Heart left ventricle (tissue), 16 donors: Measurements from ENCODE around the gene SASH3. TPM values are rescaled to one million over a fixed set of nuclear protein-coding genes. Genes with fewer than 3 reads are reported as not detected.

Experiments
- ATAC-seq, 4 donors: fragments of 200-7000 bp; cut with Tn5 transposase; one replicate each; pipeline ENCODE4 v1.9.1; 2020 to 2022; ENCODE audit warnings: moderate library complexity in 4 of 4, mild to moderate bottlenecking in 3 of 4, moderate number of reproducible peaks in 1 of 4
- DNase-seq, 5 donors: peaks; one replicate each; pipeline ENCODE4 v3.0.0-alpha.2; 2020
- H3K27ac ChIP-seq, 12 donors: fragments of 200-600 bp; sonication (generic) in 4 of 12; one replicate each; pipeline versions ENCODE4 v1.5.0 to v1.8.0; 2016 to 2022; ENCODE audit warnings: mild to moderate bottlenecking in 2 of 12
- H3K27me3 ChIP-seq, 9 donors: fragments of 200-600 bp; sonication (generic) in 2 of 9; one replicate each; pipeline versions ENCODE4 v1.5.1 to v1.8.0; 2016 to 2022; ENCODE audit warnings: mild to moderate bottlenecking in 3 of 9
- H3K36me3 ChIP-seq, 9 donors: fragments of 200-600 bp; sonication (generic) in 2 of 9; one replicate each; pipeline versions ENCODE4 v1.5.0 to v1.8.0; 2018 to 2022; ENCODE audit warnings: mild to moderate bottlenecking in 2 of 9
- H3K4me1 ChIP-seq, 12 donors: fragments of 200-600 bp; sonication (generic) in 4 of 12; one replicate each; pipeline versions ENCODE4 v1.5.0 to v1.8.0; 2016 to 2022; ENCODE audit warnings: mild to moderate bottlenecking in 3 of 12
- H3K4me3 ChIP-seq, 12 donors: fragments of 200-600 bp; sonication (generic) in 4 of 12; one replicate each; pipeline versions ENCODE4 v1.5.0 to v1.8.0; 2017 to 2022; ENCODE audit warnings: mild to moderate bottlenecking in 9 of 12, moderate library complexity in 4 of 12
- H3K9me3 ChIP-seq, 12 donors: fragments of 200-600 bp; sonication (generic) in 4 of 12; one replicate each; pipeline versions ENCODE4 v1.5.0 to v1.8.0; 2016 to 2022; ENCODE audit warnings: mild to moderate bottlenecking in 1 of 12
- CTCF ChIP-seq, 12 donors: fragments of 200-600 bp; sonication (generic) in 4 of 12; IDR thresholded peaks; one replicate each; pipeline versions ENCODE4 v1.5.0 to v1.8.0; 2018 to 2022; ENCODE audit warnings: antibody characterized with exemption in 12 of 12, mild to moderate bottlenecking in 5 of 12
- POLR2A ChIP-seq, 2 donors: fragments of 450-650 bp; IDR thresholded peaks; one replicate each; pipeline ENCODE4 v1.6.1; 2017; ENCODE audit warnings: antibody characterized with exemption in 2 of 2, mild to moderate bottlenecking in 2 of 2, moderate library complexity in 2 of 2
- WGBS, 4 donors: extraction: QIAGEN DNeasy Blood & Tissue Kit in 2 of 4; methylation state at CpG; one replicate each; pipeline versions ENCODE4 v1.1.5 to v1.1.7; 2013 to 2018; 5-methylcytosine and 5-hydroxymethylcytosine counted together
- intact Hi-C, 10 donors: fragments of 100-400 bp; cut with DNase I; formaldehyde crosslinking; loops; one replicate each; pipeline versions ENCODE4 v1.11.1 to v1.14.2; 2022
- polyA plus RNA-seq, 2 donors: library from polyadenylated mRNA; stranded (reverse); fragments of 200-250 nt; gene quantifications; one replicate each; pipeline ENCODE4 v1.2.3, GENCODE V29; 2013
- total RNA-seq, 9 donors: library from RNA; depleted of rRNA in 2 of 9; stranded (reverse); fragments of >200 nt in 2 of 9; fragmentation: NEBNext Ultra II Directional in 3 of 9; extraction: Animal tissue kit (Norgen Biotek cat#: 25700) in 3 of 9; gene quantifications; one replicate each; pipeline versions ENCODE4 v1.1.0 to v1.2.4, GENCODE V29; 2016 to 2023
- donor health status: ischemic (EF 13 %, LVEDD 7.1; RV severe dilation, severe dysfunction).
- donor health status: healthy with polysubstance abuse.
- donor health status: DM: no; HTN: yes; CAD: no.
- donor health status: DM: no; HTN: no; CAD: no.
- donor health status: ischemic (EF 25% LVEDD 6.9; RV normal size, moderate dysfunction).
- donor health status: ischemic (EF 25% LVEDD 5.7; RV mildly dilated, moderate dysfunction).
- donor health status: healthy.
- donor health status: DM: yes; HTN: yes; CAD: no.
- donor health status: ischemic (EF 35%, LVEDD 5.7; RV mildly dilated, moderate dysfunction).
- donor health status: nonischemic (EF 11% LVEDD 7.7; RV severe dilation, severe dysfunction).
- donor health status: DM: yes; HTN: yes; CAD: no.
- donor health status: PGD.
- donor health status: ischemic (EF 29% LVEDD 5.4; RV normal size, mild dysfunction).
- donor health status: nonischemic (EF 23%, LVEDD 6.1; RV moderate dilation, normal function).

SASH3 gene
- total and polyA plus RNA-seq, 11 donors: 0.61 to 27.8 (median 1.6) TPM

- intact Hi-C loops: no loop called here
- WGBS, 4 donors: 69 to 84% (median 80%) methylated on average over 11 of the region's 11 CpGs
- no peak for ATAC-seq
Observed at GRCh38 chrX:129787336-129788055, 7.7 kb downstream of the SASH3 start.

GRCh38 chrX:129788527-129788926 is 8.8 kb downstream of the SASH3 start:
- DNase-seq (no peak), ATAC-seq (no peak)
- intact Hi-C loops: no loop called here
- WGBS, 4 donors: 83 to 86% (median 85%) methylated on average over 6 of the region's 6 CpGs
- no peak overlapping the region for H3K4me3 ChIP-seq
- peaks cover 0 to 31% (median 0%) of the 10 kb centered on the region in 9 donors for H3K36me3 ChIP-seq
- H3K9me3 ChIP-seq: no peaks in the 10 kb centered on the region
- H3K4me1 ChIP-seq: peaks cover 0 to 19% (median 0%) of the 10 kb centered on the region in 12 donors
- no peak overlapping the region for H3K27ac ChIP-seq
- TF ChIP-seq CTCF (IDR thresholded peaks at IDR 0.05): no peak
- no peak for TF ChIP-seq POLR2A (IDR thresholded peaks at IDR 0.05)
- no peaks in the 10 kb centered on the region for H3K27me3 ChIP-seq

More at GRCh38 chrX:129787336-129788055, 7.7 kb downstream of the SASH3 start:
- Histone ChIP-seq H3K4me3 (no peak overlapping the region), H3K27ac (no peak overlapping the region), H3K27me3 (no peaks in the 10 kb centered on the region), H3K4me1 (peaks cover 0 to 19% (median 0%) of the 10 kb centered on the region in 12 donors), H3K9me3 (no peaks in the 10 kb centered on the region), H3K36me3 (peaks cover 0 to 20% (median 0%) of the 10 kb centered on the region in 9 donors)
- no peak for TF ChIP-seq CTCF (IDR thresholded peaks at IDR 0.05)
- no peak for TF ChIP-seq POLR2A (IDR thresholded peaks at IDR 0.05)
- DNase-seq: no peak

- Histone ChIP-seq H3K27ac (no peak overlapping the region), H3K4me1 (peaks cover 0 to 11% (median 0%) of the 10 kb centered on the region in 12 donors), H3K9me3 (no peaks in the 10 kb centered on the region), H3K36me3 (peaks cover 0 to 34% (median 0%) of the 10 kb centered on the region in 9 donors), H3K4me3 (no peak overlapping the region), H3K27me3 (no peaks in the 10 kb centered on the region)
- ATAC-seq (no peak), DNase-seq (no peak)
- intact Hi-C loops: no loop called here
- TF ChIP-seq CTCF (IDR thresholded peaks at IDR 0.05) (no peak), POLR2A (IDR thresholded peaks at IDR 0.05) (no peak)
- 80 to 91% (median 87%) methylated on average over 3 of the region's 3 CpGs for WGBS, 4 donors
Observed at GRCh38 chrX:129790146-129790545, 10.4 kb downstream of the SASH3 start.

- no peak overlapping the region for H3K27ac ChIP-seq
- H3K9me3 ChIP-seq: no peaks in the 10 kb centered on the region
- no peak for TF ChIP-seq CTCF (IDR thresholded peaks at IDR 0.05)
- TF ChIP-seq POLR2A (IDR thresholded peaks at IDR 0.05): no peak
- no peaks in the 10 kb centered on the region for H3K27me3 ChIP-seq
- peaks cover 0 to 34% (median 0%) of the 10 kb centered on the region in 9 donors for H3K36me3 ChIP-seq
- no peak overlapping the region for H3K4me3 ChIP-seq
- ATAC-seq (no peak), DNase-seq (no peak)
- H3K4me1 ChIP-seq: peaks cover 0 to 4% (median 0%) of the 10 kb centered on the region in 12 donors
- 79 to 96% (median 88%) methylated on average over 7 to 9 of the region's 9 CpGs for WGBS, 4 donors
- intact Hi-C loops: no loop called here
Observed at GRCh38 chrX:129790808-129791207, 11.1 kb downstream of the SASH3 start.
